ENCODE data around the gene FAM124A. TPM values are rescaled to one million over a fixed set of nuclear protein-coding genes. Genes with fewer than 3 reads are reported as not detected.

FAM124A gene
- polyA plus RNA-seq, 3 donors: 0.03 to 0.20 (median 0.13) TPM

DNA sequence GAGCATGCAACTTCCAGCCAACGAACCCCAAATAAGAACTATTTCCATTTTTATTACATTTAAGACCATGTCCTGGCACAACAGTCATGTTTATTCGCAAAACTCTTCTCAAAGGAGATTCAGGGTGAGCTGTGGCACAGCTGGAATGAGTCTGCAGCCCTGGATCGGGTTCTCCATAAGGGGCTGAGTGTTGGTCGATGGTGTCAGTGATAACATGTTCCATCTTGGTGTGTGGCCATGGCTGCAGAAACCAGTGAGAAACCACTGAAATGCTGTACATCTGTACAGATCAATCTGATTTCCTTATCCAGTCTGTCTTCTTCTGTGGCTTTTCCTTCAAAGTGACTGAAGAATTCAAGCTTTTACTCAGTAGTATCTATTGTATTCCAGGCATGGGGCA lies 15.2 kb downstream of the FAM124A start:
- H3K4me2 ChIP-seq (replicated peaks; ENCODE audit: extremely low read depth, low read length, poor library complexity, severe bottlenecking): no peak overlapping the region

DNA sequence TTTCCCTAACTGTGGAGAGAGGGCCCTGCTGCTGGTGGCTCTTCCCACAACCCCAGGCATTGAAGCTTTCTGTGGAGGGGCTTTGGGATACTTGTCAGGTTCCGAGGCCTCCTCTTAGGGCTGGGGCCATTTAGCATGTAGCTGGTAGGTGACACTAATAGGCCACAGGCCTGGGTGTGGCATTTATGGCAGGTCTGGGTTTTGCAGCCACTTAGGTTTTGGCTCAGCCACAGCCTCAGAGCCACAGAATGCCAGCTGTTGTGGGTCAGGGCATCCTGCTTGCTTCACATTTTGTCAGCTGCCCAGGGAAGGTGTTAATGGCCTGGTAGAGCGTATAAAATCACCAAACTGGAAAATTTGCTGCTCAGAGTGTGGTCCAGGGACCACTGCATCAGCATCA lies 15.7 kb downstream of the FAM124A start:
- H3K27ac ChIP-seq (ENCODE audit: low read depth in 1 of 2, low read length in 2 of 2): no peak overlapping the region
- H3K36me3 ChIP-seq (replicated peaks in 1 of 2; ENCODE audit: control insufficient read depth in 1 of 2, insufficient read depth in 2 of 2, low read length in 2 of 2): no peaks in the 10 kb centered on the region
- TF ChIP-seq, protein P1, sequence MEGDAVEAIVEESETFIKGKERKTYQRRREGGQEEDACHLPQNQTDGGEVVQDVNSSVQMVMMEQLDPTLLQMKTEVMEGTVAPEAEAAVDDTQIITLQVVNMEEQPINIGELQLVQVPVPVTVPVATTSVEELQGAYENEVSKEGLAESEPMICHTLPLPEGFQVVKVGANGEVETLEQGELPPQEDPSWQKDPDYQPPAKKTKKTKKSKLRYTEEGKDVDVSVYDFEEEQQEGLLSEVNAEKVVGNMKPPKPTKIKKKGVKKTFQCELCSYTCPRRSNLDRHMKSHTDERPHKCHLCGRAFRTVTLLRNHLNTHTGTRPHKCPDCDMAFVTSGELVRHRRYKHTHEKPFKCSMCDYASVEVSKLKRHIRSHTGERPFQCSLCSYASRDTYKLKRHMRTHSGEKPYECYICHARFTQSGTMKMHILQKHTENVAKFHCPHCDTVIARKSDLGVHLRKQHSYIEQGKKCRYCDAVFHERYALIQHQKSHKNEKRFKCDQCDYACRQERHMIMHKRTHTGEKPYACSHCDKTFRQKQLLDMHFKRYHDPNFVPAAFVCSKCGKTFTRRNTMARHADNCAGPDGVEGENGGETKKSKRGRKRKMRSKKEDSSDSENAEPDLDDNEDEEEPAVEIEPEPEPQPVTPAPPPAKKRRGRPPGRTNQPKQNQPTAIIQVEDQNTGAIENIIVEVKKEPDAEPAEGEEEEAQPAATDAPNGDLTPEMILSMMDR (IDR thresholded peaks at IDR 0.05): no peak
- WGBS (ENCODE audit: insufficient coverage): 100% methylated on average over 2 of the region's 2 CpGs
- Mint-ChIP-seq H3K36me3 (peaks cover 0 to 3% of the 10 kb centered on the region in 2 donors), H3K4me1 (peaks cover 30% of the 10 kb centered on the region), H3K9me3 (peaks cover 0 to 4% (median 0%) of the 10 kb centered on the region in 7 donors), H3K27ac (no peak overlapping the region), H3K27me3 (ENCODE audit: low read depth in 3 of 3) (peaks cover 0 to 4% (median 1%) of the 10 kb centered on the region in 3 donors), H3K4me3 (no peak overlapping the region)
- DNase-seq: no peak
- no peaks in the 10 kb centered on the region for H3K27me3 ChIP-seq (ENCODE audit: control insufficient read depth in 2 of 2, insufficient read depth in 2 of 2, low read length in 2 of 2)
- no peak overlapping the region for H3K4me3 ChIP-seq (replicated peaks in 1 of 3; ENCODE audit: low read depth in 2 of 3, low read length in 3 of 3)
- no peak overlapping the region for H2AFZ ChIP-seq (ENCODE audit: insufficient read depth, low read depth, low read length, poor library complexity, severe bottlenecking)
- H3K79me2 ChIP-seq (ENCODE audit: insufficient read depth, low read length): no peaks in the 10 kb centered on the region
- H3K9ac ChIP-seq (ENCODE audit: insufficient read depth, low read length, poor library complexity, severe bottlenecking): no peak overlapping the region
- H4K20me1 ChIP-seq (ENCODE audit: insufficient read depth, low read length): no peaks in the 10 kb centered on the region
- H3K4me1 ChIP-seq (ENCODE audit: control insufficient read depth in 1 of 2, insufficient read depth in 2 of 2, low read length in 2 of 2): peaks cover 30% of the 10 kb centered on the region in 2 donors
- intact Hi-C loops (cut with micrococcal nuclease): no loop called here
- no peak overlapping the region for H3K4me2 ChIP-seq (replicated peaks; ENCODE audit: extremely low read depth, low read length, poor library complexity, severe bottlenecking)
- H3K9me3 ChIP-seq (replicated peaks in 1 of 2; ENCODE audit: control insufficient read depth in 1 of 2, insufficient read depth in 1 of 2, low read length in 2 of 2): no peaks in the 10 kb centered on the region

More for the DNA sequence above, 15.2 kb downstream of the FAM124A start:
- WGBS (ENCODE audit: insufficient coverage): 95% methylated on average over 3 of the region's 4 CpGs
- peaks cover 29% of the 10 kb centered on the region for H3K4me1 Mint-ChIP-seq
- no peaks in the 10 kb centered on the region for H3K36me3 ChIP-seq (replicated peaks in 1 of 2; ENCODE audit: control insufficient read depth in 1 of 2, insufficient read depth in 2 of 2, low read length in 2 of 2)
- H3K9me3 ChIP-seq (replicated peaks in 1 of 2; ENCODE audit: control insufficient read depth in 1 of 2, insufficient read depth in 1 of 2, low read length in 2 of 2): no peaks in the 10 kb centered on the region
- H4K20me1 ChIP-seq (ENCODE audit: insufficient read depth, low read length): no peaks in the 10 kb centered on the region
- H3K36me3 Mint-ChIP-seq: peaks cover 0 to 7% of the 10 kb centered on the region in 2 donors
- H3K27me3 ChIP-seq (ENCODE audit: control insufficient read depth in 2 of 2, insufficient read depth in 2 of 2, low read length in 2 of 2): no peaks in the 10 kb centered on the region
- H3K4me3 ChIP-seq (replicated peaks in 1 of 3; ENCODE audit: low read depth in 2 of 3, low read length in 3 of 3): no peak overlapping the region
- peaks cover 28% of the 10 kb centered on the region in 2 donors for H3K4me1 ChIP-seq (ENCODE audit: control insufficient read depth in 1 of 2, insufficient read depth in 2 of 2, low read length in 2 of 2)
- H2AFZ ChIP-seq (ENCODE audit: insufficient read depth, low read depth, low read length, poor library complexity, severe bottlenecking): no peak overlapping the region
- DNase-seq: no peak
- intact Hi-C loops (cut with micrococcal nuclease): no loop called here
- H3K27ac Mint-ChIP-seq: no peak overlapping the region
- H3K79me2 ChIP-seq (ENCODE audit: insufficient read depth, low read length): no peaks in the 10 kb centered on the region
- H3K27me3 Mint-ChIP-seq (ENCODE audit: low read depth in 3 of 3): peaks cover 0 to 4% (median 1%) of the 10 kb centered on the region in 3 donors
- peaks cover 0 to 4% (median 0%) of the 10 kb centered on the region in 7 donors for H3K9me3 Mint-ChIP-seq
- H3K9ac ChIP-seq (ENCODE audit: insufficient read depth, low read length, poor library complexity, severe bottlenecking): no peak overlapping the region
- TF ChIP-seq, protein P1 (IDR thresholded peaks at IDR 0.05): no peak
- H3K27ac ChIP-seq (ENCODE audit: low read depth in 1 of 2, low read length in 2 of 2): no peak overlapping the region
- H3K4me3 Mint-ChIP-seq: no peak overlapping the region

Measured in CD14-positive monocyte (primary cell).